ENCODE measurements around the gene ATP4B.

Gene ATP4B

GRCh38 chr13:113605461-113605860, 52.5 kb downstream of the ATP4B start:
- DNase-seq, result no peak

- DNase-seq, result no peak
These were observed 53.8 kb downstream of the ATP4B start for GRCh38 chr13:113604186-113604585.

- no peak for DNase-seq
These were observed 54.8 kb downstream of the ATP4B start for GRCh38 chr13:113603116-113603710.

- DNase-seq, result no peak
These were observed 55.6 kb downstream of the ATP4B start for GRCh38 chr13:113602291-113602988.

GRCh38 chr13:113601166-113602070, 56.6 kb downstream of the ATP4B start:
- DNase-seq, result no peak

- no peak for DNase-seq
These were observed 58.6 kb downstream of the ATP4B start for GRCh38 chr13:113599391-113599790.
